NCI-H446 treated with DMSO at 0.1 percent for 48 hours (cell line): ENCODE measurements around the gene HCFC1.

Experiments
- DNase-seq: peaks from one replicate; lab custom pipeline; 2025; lab: John Stamatoyannopoulos, UW

Gene HCFC1

DNA sequence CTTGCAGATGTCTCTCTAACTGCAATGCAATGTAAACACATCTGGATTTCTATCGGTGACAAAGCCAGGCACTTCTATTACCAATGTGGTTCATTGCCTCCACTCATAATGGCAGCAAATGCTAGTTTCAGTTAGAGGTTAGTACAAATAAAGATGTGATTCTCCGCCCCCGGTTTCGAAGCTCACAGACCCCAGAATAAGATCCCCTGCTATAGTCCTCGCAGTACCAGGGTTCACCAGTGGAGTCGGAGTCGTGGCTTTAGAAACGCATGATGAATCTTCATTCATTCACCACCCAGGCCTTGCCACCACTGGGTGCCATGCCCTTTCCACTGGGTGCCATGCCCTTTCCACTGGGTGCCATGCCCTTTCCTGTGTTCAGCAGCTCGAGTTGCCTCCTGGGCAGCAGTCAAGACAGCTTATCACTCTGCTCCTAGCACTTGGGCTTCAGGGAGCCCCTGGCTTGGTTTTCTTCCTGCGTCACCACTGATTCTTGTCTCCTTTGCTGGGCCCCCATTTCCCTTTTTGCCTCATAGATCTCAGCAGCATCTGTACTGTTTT, 33.3 kb downstream of the HCFC1 start:
- no peak for DNase-seq

DNA sequence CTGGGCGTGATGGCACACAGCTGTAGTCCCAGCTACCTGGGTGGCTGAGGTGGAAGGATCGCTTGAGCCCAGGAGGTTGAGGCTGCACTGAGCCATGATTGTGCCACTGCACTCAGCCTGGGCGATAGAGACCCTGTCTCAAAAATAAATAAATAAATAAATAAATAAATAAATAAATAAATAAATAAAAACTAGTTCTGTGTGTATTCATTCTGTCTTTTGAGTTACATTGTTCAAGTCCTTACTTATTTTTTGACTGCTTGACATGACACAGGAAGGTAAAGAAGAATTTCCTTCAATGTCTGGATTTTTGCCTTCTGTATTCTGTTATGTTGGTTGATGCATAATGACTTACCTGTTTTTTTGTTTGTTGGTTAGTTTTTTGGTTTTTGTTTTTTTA, 34.6 kb downstream of the HCFC1 start:
- no peak for DNase-seq

DNA sequence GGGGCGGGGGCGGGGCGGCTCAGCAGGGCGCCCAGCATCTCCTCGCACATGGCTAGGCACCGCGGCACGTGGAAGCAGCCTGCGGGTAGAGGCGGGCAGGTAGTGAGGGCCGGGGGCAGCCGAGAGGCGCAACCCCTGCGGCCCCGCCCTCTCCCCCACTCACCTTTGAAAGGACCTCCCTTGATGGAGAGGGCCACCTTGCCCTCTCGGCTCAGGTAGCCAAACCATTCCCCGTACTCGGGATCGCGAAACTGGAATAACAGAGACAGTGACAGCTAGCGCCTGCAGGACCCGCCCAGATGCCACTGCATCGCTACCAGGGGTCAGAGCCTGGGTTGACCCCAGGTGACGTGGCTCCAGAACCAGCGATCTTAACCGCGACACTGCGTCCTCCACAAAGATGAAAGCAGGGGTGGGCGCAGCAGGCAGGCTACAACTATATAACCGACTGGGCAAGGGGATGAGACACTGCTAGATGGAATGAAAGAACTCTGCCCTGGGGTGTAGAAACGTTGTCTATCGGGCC, 36.2 kb downstream of the HCFC1 start:
- no peak for DNase-seq

DNA sequence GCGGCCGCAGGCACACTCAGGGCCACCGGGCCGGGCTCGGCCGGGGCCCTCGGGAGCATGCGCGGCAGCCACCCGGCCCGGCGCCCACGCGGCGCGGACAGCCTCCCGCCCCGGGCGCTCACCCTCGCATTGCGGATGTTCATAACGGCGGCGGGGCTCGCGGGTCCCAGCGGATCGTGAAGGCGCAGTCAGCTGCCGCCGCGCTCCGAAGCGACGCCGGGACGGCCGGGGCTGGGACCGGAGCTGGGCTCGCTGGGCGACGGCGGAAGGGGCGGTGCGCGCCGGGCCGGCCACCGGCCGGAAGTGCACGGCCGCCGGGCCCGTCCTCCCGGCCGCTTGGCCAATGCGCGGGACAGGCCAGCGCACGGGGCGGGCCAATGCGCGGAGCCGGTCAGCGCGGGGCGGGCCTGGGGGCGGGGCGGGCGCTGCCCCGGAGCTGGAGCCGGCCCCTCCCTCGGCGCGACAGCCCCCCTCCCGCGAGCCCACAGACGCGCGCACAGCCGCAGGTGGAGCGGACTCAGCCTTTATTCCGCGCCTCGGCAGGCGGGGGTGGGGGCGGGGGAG, 36.8 kb downstream of the HCFC1 start, which contains the start of gene NAA10:
NAA10 (minus strand) TSS at position 276 of the 564 bp plus-strand sequence; CDS start at position 143, 133 bp downstream.
- DNase-seq, result peak; percentile 17

DNA sequence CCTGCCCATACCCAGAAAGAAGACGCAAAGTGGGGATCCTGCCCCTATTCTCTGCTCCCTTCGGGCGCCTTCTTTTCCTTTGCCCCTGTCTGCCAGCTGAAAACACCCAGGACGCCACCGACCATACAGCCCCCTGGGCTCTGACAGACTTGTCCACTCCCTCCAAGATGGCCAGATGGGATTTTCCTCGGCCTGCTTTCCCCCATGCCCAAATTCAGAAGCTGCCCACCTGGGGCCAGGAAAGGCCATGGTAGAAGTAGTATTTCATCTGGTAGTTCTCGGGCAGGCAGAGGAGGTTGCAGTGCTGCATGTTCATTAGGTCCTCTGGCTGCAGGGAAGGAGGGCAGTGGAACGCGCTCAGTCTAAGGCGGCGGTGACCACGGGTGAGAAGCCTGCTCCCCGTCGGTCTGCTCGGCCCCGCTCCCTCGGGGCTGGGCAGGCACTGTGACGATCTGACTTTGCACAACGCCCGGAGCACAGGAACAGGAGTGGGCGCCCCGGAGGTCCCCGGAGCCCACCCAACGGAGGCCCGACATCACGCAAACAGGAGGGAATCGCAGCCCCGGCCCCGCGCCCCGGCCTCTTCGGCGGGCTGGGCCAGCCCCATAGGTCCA, 37.4 kb downstream of the HCFC1 start:
- DNase-seq, result no peak

DNA sequence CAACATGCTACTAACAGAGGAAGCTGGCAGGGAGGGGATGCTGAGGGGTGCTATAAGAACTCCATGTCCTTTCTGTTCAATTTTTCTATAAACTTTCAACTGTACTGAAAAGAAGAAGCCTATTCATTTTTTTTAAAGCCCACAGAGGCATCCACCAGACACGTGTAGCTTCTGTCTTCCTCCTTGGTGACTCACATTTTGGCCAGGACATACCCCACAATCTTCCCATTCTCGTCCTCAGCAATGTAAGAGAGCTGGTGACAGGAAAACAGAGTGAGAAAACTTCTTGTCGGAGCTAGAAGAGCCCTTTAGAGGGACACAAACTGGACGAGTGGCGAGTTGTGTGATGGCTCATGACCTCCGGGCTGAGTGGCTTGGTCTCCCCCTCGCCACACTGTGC, 37.9 kb downstream of the HCFC1 start:
- DNase-seq, result no peak

DNA sequence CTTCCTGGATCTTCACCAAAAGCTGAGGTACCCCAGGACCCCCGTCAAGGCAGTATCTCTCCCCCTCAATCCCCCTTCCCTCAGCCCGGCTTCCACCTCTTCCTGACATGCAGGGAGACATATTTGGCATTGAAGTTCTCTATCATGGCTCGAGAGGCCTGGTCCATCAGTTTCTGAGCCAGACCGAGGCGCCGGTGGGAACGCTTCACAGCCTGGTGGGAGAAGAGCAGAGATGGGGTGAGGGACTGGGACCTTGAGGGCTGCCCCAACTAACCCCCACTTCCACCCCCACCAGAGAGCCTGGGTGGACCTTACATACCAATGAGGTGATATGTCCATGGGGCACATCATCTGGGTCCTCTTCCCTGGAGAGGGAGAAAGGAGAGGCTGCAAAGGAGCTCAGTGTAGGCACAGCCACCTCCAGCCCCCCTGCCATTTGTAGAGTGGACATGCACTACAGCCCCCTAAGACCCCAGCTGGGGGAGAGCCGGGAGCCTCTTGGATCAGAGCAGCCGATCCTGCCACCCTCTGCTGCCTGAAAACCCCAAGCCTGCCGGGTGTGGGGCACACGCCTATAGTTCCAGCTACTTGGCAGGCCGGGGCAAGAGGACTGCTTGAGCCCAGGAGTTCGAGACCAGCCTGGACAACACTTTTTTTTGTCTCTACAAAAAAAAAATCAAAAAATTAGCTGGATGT, 39.2 kb downstream of the HCFC1 start:
- DNase-seq, result no peak

DNA sequence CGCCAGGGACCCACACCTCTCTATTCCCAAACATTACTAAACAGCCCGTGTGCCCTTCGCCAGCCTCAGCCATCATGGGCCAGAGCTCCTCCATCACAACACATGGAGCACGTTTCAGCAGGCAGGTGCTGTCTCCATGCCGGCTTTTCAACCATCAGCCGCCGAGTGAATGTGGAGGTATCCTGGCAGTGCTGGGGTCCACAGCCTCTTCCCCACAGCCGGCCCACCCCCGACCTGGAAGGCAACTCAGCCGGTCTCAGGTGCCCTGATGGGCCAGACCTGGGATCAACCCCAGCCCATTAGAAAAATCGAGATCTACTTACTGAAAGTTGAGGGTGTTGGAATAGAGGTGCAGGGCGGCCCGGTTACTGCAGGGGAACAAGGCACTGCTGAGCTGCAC, 39.9 kb downstream of the HCFC1 start:
- DNase-seq, result no peak

DNA sequence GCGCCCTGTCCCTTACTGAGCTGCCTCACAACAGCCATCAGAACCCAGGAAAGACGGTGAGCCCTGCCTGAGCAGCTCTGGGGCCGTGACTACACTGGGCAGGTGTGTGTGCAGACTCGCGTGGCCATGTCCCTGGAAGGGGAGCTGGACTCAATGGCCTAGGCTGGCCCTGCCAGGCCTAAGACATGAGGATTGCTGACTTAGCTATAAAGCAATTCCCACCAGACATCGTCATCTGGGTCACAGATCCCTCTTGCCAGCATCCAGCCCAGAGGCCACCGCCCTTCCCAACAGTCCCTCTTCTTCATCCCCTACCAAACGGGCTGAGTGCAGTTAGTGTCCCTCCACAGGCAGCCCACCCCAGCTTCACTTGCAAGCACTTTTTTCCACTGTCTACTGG, 40.5 kb downstream of the HCFC1 start:
- no peak for DNase-seq

DNA sequence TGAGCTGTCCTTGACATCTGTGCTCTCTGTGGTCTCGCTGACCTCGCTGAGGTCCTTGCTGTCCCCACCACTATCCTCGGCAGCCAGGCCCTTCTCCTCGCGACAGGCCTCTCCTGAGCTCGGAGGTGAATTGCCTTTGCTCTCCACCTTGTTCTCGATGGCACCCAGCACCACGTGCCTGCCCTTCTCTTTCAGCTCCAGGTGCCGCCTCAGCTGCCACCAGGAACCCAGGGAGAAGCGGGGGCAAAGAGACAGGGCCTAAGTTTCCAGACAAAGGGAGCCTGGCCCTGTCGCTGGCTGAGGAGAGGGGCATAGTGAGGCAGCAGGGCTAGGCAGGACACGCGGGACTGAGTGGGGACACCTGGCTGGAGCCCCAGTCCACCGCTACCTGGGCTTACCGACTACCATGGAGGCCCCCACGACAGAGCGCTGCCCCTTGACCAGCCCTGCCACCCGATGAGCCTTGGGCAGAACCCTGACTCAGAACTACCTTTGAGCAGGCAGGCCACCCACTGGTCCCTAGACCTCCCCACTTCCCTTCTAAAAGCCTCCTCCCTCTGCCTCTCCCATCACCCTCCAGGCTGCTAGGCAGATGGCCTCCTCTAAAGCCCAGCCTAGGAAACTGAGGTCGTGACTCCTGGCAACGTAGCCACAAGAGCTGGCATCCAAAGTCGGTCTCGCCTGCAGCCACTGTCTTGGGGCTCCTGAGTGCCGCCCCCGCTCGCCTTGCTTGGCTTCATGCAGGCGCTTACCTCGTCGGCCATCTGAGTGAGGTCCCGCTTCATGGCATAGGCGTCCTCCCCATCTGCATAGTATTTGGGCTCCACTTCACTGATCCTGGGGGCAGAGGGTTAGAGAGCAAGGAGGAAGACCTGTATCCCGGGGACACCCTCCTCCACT, 41.4 kb downstream of the HCFC1 start:
- DNase-seq, result no peak

DNA sequence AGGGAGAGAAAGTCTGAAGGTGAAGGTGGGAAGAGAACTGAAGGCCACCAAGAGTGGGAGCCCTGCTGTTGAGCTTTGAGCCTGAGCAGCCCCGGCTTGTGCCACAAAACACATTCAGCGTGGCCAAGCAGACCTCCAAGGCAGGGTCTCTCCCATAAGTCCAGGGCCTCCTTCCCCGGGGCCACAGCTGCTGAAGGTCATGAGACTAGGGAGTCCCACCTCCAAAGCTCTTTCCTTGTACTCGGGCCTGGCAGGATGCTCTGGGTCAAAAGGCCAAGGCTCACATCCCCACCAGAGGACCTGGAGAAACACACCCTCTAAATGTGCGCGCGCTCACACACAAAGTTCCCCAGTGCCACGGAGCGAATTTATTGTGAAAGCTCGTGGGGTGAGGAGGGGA, 42.0 kb downstream of the HCFC1 start:
- no peak for DNase-seq

DNA sequence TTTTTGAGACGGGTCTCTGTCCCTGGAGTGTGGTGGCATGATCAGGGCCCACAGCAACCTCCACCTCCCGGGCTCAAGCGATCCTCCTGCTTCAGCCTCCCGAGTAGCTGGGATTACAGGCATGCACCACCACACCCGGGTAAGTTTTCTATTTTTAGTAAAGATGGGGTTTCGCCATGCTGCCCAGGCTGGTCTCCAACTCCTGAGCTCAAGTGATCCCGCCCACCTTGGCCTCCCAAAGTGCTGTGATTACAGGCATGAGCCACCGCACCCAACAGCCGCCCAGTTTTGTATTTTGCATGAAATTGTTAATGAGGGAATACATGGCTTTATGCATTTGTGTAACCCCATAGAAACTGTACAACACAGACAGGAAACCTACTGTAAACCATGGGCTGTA, 42.8 kb downstream of the HCFC1 start:
- DNase-seq, result no peak

DNA sequence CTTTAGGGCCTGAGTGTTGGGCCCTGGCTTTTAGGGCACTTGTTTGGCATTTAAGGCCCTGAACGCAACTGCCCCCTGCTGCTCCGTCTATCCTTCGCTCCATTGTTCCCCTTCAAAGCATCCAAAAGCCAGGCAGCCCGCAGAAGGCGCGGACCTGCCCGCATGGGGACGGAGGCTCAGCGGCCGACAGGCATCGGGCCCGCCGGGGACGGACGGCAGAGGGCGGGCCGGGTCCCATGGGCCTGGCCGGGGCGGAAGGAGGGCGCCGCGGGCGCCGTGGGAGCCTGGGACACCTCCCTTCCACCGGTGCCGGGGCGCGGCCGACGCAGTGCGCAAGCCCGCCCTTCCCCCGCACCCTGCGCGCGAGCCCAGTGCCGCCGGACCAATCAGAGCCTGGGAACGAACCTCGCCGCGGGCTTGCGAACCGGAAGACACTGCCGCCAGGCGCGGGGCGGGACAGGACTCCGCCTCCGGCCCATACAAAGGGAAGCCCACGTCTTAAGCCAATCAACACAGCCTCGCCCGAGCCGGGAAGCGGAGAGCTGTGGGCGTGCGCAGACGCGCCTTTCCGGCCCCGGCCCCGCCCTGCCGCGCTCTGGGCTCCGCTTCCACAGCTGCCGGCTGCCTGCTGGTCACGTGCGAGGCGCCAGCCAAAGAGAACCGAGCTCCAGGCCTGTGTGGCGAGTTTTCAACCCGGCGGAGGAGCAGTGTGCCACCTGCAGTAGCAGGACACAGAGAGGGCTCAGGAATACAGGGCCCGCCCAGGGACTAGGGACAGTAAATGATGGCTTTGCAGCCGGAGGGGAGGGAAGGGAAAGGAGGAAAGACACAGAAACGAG, 43.5 kb downstream of the HCFC1 start:
- peak; percentile 96 for DNase-seq

DNA sequence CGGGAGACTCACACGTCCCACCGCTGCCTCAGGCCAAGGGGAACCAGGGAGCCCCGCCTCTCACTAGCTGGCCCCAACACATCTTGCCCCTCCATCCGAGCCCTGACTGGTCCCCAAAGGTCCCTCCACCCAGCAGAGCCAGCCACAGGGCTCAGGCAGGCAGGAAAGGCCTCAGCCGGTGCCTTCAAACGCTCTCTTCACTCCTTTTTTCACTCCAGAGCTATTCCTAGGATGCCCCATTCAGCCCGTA, 44.0 kb downstream of the HCFC1 start:
- DNase-seq, result no peak

DNA sequence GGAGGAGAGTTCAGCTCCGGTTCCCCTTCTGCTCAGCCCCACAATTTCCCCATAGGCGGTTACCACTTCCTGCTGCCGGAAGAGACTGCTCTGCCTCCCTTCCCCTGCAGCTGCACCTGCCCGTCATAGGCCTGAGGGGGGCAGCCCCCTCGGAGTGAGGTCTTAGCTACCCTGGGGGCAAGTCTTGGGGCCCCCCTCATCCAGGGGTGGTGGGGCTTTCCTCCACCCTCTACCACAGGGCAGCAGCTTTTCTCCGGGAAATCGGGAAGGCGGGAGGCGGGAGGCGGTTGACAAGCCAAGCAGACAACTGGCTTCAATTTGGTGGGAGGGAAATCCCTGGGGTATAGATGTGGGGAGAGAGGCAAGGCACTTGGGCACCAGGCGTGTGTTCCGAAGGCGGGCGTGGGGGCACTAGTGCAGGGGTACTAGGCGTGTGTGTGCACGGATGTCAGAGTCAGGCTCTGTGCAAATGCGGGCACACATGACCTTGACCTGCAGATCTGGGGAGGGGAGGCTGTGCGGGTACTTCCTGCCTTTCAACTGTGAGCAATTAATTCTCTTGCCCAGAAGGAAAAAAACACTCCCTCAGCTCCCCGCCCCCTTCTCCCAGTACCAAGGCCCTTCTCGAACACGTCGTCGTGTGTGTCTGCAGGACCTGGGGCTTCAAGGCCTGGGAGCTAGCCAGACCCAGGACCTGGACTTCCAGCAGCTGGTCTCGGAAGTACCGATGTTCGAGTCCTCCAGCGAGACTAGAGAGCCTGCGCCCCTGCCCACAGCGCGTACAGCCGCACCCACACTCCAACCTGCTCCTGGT, 44.6 kb downstream of the HCFC1 start:
- peak; percentile 9 for DNase-seq

DNA sequence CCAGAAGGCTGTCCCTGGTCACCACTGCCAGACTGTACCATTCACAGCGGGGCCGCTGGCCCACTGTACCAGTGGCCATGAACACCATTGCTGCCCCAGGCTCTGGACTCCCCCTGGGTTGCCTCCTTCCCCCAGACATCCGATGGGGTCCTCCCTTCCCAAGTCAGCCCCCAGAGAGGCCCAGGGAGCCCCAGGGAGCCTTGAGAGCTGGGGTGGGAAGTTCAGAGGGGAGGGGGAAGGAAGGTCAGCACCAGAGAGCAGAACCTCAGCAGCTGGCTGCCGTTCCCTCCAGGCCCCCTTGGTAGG, 45.1 kb downstream of the HCFC1 start:
- DNase-seq, result no peak

DNA sequence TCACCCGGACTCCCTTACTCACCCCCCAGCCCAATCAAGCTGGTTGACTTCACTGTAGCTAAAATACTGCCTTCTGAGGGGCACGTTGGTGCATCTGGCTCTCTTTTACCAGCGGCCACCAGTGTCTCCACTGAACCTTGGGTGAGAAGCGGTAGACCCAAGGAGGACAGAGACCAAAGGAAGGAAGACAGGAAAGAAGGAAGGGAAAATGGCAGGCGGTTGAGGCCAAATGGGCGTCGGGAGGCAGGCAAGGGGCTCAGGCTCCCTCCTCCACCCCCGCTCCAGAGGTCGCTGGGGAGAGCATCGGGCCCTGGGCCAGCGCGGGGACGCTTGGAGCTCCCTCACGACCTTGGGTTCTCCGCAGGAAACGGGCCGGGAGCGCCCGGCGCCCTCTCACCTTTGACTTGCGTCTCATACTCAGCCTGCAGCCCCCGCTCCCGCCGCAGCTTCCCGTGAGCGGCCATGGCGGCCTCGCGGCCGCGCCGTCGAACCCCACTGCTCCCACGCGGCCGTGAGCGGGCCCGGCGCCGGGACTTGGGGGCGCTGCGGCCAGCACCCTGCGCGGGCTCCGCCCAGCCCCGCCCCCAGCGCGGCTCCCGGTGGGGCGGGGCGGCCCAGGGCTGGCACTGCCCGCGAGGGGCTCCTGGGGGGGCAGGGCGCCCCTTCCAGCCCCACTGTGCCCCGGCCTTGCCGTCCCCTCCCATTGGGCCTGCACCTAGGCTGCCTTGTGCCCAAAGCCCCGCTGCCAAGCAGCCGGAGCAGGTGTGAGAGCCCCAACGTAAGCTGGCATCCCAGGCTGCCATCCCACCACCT, 45.7 kb downstream of the HCFC1 start, which contains the start of gene ARHGAP4:
ARHGAP4 (minus strand) TSS at position 526 of the 813 bp plus-strand sequence; CDS start at position 464, 62 bp downstream.
- no peak for DNase-seq

DNA sequence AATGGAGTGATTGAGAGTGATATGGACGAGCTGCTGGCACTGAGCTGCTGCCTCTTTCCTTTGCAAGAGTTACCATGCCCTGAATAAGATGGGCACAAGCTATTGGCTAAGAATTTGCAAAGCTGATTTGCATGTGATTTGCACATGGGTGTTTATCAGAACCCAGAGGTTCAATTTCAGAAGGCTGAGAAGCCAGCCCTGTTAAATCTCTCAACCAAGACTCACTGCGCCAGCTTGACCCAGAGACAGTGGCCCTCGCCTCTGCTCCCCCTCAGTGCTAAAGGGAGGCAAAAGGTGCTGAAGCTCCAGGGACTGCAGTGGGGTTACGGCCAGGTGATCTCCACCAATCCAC, 46.3 kb downstream of the HCFC1 start:
- no peak for DNase-seq

DNA sequence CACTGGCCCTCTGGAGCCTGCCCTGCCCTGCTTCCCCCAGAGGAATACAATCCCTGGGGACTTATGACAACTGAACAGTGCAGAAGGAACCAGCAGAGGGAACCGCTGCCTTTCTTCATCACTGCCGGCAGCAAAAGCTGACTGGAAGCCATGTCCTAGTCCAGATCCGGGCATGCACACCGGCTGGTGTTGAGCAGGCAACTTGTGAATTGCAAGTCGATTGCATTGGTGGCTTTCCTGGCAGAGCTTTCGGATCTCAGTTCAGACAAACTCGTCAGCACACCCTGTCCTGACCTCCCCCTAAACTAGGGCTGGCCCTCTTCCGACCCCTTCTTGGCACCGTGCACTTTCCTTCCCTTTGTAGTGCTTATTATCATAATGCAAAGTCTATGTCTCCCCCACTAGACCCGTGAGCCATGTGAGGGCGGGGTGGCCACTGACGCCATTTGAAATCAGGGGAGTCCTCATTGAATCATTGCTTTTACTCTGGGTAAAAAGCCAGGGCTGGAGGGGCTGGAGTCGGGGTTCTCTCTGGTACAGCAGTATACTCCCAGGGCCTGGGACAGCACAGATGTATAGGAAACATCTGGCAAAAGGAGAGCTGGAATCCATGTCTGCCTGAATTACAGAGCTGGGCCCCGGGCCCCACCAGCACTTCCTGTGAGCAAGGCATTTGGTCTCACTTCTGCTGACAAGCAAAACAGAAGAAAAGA, 47.3 kb downstream of the HCFC1 start:
- DNase-seq, result peak; percentile 7
